Lung microvascular endothelial cell (primary cell): ENCODE results near the gene TNNI3K. TPM values are rescaled to one million over a fixed set of nuclear protein-coding genes. Genes with fewer than 3 reads are reported as not detected.

Experiments
- DNase-seq, 2 donors: peaks; one replicate each; pipeline versions ENCODE4 v3.0.0 to v3.0.0-alpha.2; 2010; ENCODE audit warnings: low read depth in 2 of 2
- total RNA-seq: library from RNA; depleted of rRNA; stranded (reverse); fragments of >200 nt; gene quantifications from 2 replicates; pipeline ENCODE4 v1.2.1, GENCODE V29; 2014

The TNNI3K gene
- total RNA-seq, 1 donor from 2014 or later: not detected

GRCh38 chr1:74314438-74314837, 79.3 kb downstream of the TNNI3K start:
- DNase-seq: no peak

- DNase-seq: no peak
Observed at GRCh38 chr1:74316302-74316701, 81.1 kb downstream of the TNNI3K start.

GRCh38 chr1:74317663-74318062, 82.5 kb downstream of the TNNI3K start:
- DNase-seq: no peak

GRCh38 chr1:74323937-74324473, 88.8 kb downstream of the TNNI3K start:
- no peak for DNase-seq

- no peak for DNase-seq
Observed at GRCh38 chr1:74324684-74325448, 89.7 kb downstream of the TNNI3K start.

GRCh38 chr1:74328851-74329250, 93.7 kb downstream of the TNNI3K start:
- DNase-seq: no peak

- DNase-seq: no peak
Observed at GRCh38 chr1:74333244-74333643, 98.1 kb downstream of the TNNI3K start.

GRCh38 chr1:74334147-74334546, 99.0 kb downstream of the TNNI3K start:
- no peak for DNase-seq

- no peak for DNase-seq
Observed at GRCh38 chr1:74340656-74341055, 105.5 kb downstream of the TNNI3K start.

GRCh38 chr1:74341702-74342339, 106.6 kb downstream of the TNNI3K start:
- DNase-seq: no peak

- DNase-seq: no peak
Observed at GRCh38 chr1:74343216-74343615, 108.0 kb downstream of the TNNI3K start.

- DNase-seq: no peak
Observed at GRCh38 chr1:74344387-74344786, 109.2 kb downstream of the TNNI3K start.

- no peak for DNase-seq
Observed at GRCh38 chr1:74356493-74356892, 121.3 kb downstream of the TNNI3K start.

- no peak for DNase-seq
Observed at GRCh38 chr1:74357150-74357549, 122.0 kb downstream of the TNNI3K start.

GRCh38 chr1:74357756-74358155, 122.6 kb downstream of the TNNI3K start:
- no peak for DNase-seq

- DNase-seq: no peak
Observed at GRCh38 chr1:74362691-74363090, 127.5 kb downstream of the TNNI3K start.

GRCh38 chr1:74363220-74363619, 128.0 kb downstream of the TNNI3K start:
- DNase-seq: no peak

GRCh38 chr1:74367175-74367813, 132.1 kb downstream of the TNNI3K start:
- DNase-seq: no peak

GRCh38 chr1:74368335-74368734, 133.1 kb downstream of the TNNI3K start:
- DNase-seq: no peak

GRCh38 chr1:74375376-74375775, 140.2 kb downstream of the TNNI3K start:
- DNase-seq: no peak

- no peak for DNase-seq
Observed at GRCh38 chr1:74380252-74380651, 145.1 kb downstream of the TNNI3K start.

- no peak for DNase-seq
Observed at GRCh38 chr1:74388855-74389254, 153.7 kb downstream of the TNNI3K start.
